Keratinocyte (primary cell): ENCODE data around the gene RAPGEF4. TPM values are rescaled to one million over a fixed set of nuclear protein-coding genes. Genes with fewer than 3 reads are reported as not detected.

ENCODE experiments used
- DNase-seq: peaks from one replicate; pipeline ENCODE4 v3.0.0-alpha.2; 2011; ENCODE audit warnings: low read depth, missing footprints, low spot score
- FAIRE-seq: peaks from 2 replicates; lab custom pipeline; 2011; peaks lifted over from hg19 to GRCh38; lab: Jason Lieb, UNC
- H2AFZ ChIP-seq: 2 replicates; pipeline ENCODE4 v1.6.0; 2012; ENCODE audit warnings: low read length, control low read depth, inconsistent platforms; ENCODE audit not compliant: control insufficient read depth
- H3K27ac ChIP-seq: 2 replicates; pipeline ENCODE4 v1.5.1; 2011; ENCODE audit warnings: low read length; ENCODE audit not compliant: control insufficient read depth, insufficient read depth
- H3K27me3 ChIP-seq: 3 replicates; pipeline ENCODE4 v1.6.0; 2011; ENCODE audit warnings: low read length; ENCODE audit not compliant: control insufficient read depth, insufficient read depth; ENCODE audit errors: extremely low read depth
- H3K36me3 ChIP-seq, 2 experiments: 2 replicates in 1 of 2; 3 replicates in 1 of 2; pipeline ENCODE4 v1.5.1; 2011; ENCODE audit warnings: low read length in 2 of 2, mild to moderate bottlenecking in 1 of 2; ENCODE audit not compliant: control insufficient read depth in 2 of 2, insufficient read depth in 2 of 2; ENCODE audit errors: extremely low read depth in 1 of 2
- H3K4me1 ChIP-seq: 3 replicates; pipeline ENCODE4 v1.5.1; 2011; ENCODE audit warnings: low read length; ENCODE audit not compliant: control insufficient read depth, insufficient read depth; ENCODE audit errors: extremely low read depth
- H3K4me2 ChIP-seq: 3 replicates; pipeline ENCODE4 v1.6.0; 2011; ENCODE audit warnings: low read depth, low read length; ENCODE audit not compliant: control insufficient read depth, insufficient read depth; ENCODE audit errors: extremely low read depth
- H3K4me3 ChIP-seq, 3 experiments: fragments of 200-600 bp in 1 of 3; sonication (generic) in 1 of 3; 2 replicates in 2 of 3; 3 replicates in 1 of 3; pipeline ENCODE4 v1.5.1; 2011 to 2016; ENCODE audit warnings: low read length in 3 of 3, mild to moderate bottlenecking in 3 of 3, control low read depth in 2 of 3, inconsistent platforms in 1 of 3, low read depth in 1 of 3, mixed read lengths in 1 of 3, mixed run types in 1 of 3, moderate library complexity in 1 of 3; ENCODE audit not compliant: control insufficient read depth in 2 of 3, insufficient read depth in 2 of 3; ENCODE audit errors: extremely low read depth in 1 of 3
- H3K79me2 ChIP-seq: 2 replicates; pipeline ENCODE4 v1.6.0; 2012; ENCODE audit warnings: low read length; ENCODE audit not compliant: control insufficient read depth, insufficient read depth
- H3K9ac ChIP-seq: 3 replicates; pipeline ENCODE4 v1.6.0; 2011; ENCODE audit warnings: low read length; ENCODE audit not compliant: control insufficient read depth, insufficient read depth; ENCODE audit errors: extremely low read depth
- H3K9me1 ChIP-seq: 3 replicates; pipeline ENCODE4 v1.6.0; 2011; ENCODE audit warnings: low read length; ENCODE audit not compliant: control insufficient read depth, insufficient read depth; ENCODE audit errors: extremely low read depth
- H3K9me3 ChIP-seq: 2 replicates; pipeline ENCODE4 v1.5.1; 2012; ENCODE audit warnings: low read depth, low read length; ENCODE audit not compliant: control insufficient read depth
- H4K20me1 ChIP-seq: 3 replicates; pipeline ENCODE4 v1.6.0; 2011; ENCODE audit warnings: low read length; ENCODE audit not compliant: control insufficient read depth, insufficient read depth; ENCODE audit errors: extremely low read depth
- CTCF ChIP-seq, 3 experiments: IDR thresholded peaks in 1 of 3; conservative IDR thresholded peaks in 1 of 3; optimal IDR thresholded peaks in 1 of 3; 2 replicates in 2 of 3; 3 replicates in 1 of 3; pipeline versions ENCODE3 to v1.5.1; 2011; ENCODE audit warnings: low read length in 3 of 3, mild to moderate bottlenecking in 3 of 3, moderate library complexity in 2 of 3, control low read depth in 1 of 3, inconsistent platforms in 1 of 3; ENCODE audit not compliant: insufficient read depth in 2 of 3; ENCODE audit errors: extremely low read depth in 1 of 3
- EZH2 ChIP-seq: IDR thresholded peaks from one replicate; pipeline ENCODE4 v1.6.1; 2012; ENCODE audit warnings: inconsistent platforms, mild to moderate bottlenecking, low read length, moderate library complexity
- dilution Hi-C: fragments of 300-500 bp; cut with MboI; formaldehyde crosslinking; loops from one replicate; pipeline ENCODE4 v1.7.0; 2020; ENCODE audit warnings: low sequenced_read_pairs; ENCODE audit not compliant: extremely low pct_ligation_motif_present
- polyA plus RNA-seq, 5 experiments: library from polyadenylated mRNA; depleted of rRNA in 3 of 5; stranded (reverse) in 3 of 5; stranded (forward) in 1 of 5; unstranded in 1 of 5; fragments of >200 nt; gene quantifications; 1 replicate in 1 of 5; 2 replicates in 3 of 5; 3 replicates in 1 of 5; pipeline versions ENCODE4 v1.2.1 to v1.2.3, GENCODE V29; 2011 to 2012; ENCODE audit warnings: missing spikeins in 2 of 5, low read depth in 1 of 5, low replicate concordance in 1 of 5

Gene RAPGEF4
- polyA plus RNA-seq, 1 donor (not counting 4 experiments of a cell fraction or from before 2014, with no cell fraction given), result 1.6 TPM

- no peak overlapping the region for H3K9ac ChIP-seq
- H3K4me1 ChIP-seq, result peaks cover 8% of the 10 kb centered on the region
- H3K4me3 ChIP-seq, result no peak overlapping the region
- no peaks in the 10 kb centered on the region for H3K9me1 ChIP-seq
- H3K4me2 ChIP-seq, result no peak overlapping the region
- no peaks in the 10 kb centered on the region for H4K20me1 ChIP-seq
- no peaks in the 10 kb centered on the region for H3K27me3 ChIP-seq
- FAIRE-seq (no peak), DNase-seq (no peak)
- TF ChIP-seq EZH2 (no peak), CTCF (optimal IDR thresholded peaks at IDR 0.05 in 1 of 3, IDR thresholded peaks at IDR 0.05 in 1 of 3, conservative IDR thresholded peaks at IDR 0.05 in 1 of 3; ENCODE audit: extremely low read depth in 1 of 3, insufficient read depth in 2 of 3, low read length in 3 of 3) (no peak)
- H3K79me2 ChIP-seq, result no peaks in the 10 kb centered on the region
- dilution Hi-C loops, result no loop called here
- no peaks in the 10 kb centered on the region for H3K9me3 ChIP-seq
- H3K36me3 ChIP-seq, result no peaks in the 10 kb centered on the region
- no peak overlapping the region for H2AFZ ChIP-seq
- no peak overlapping the region for H3K27ac ChIP-seq
These were observed 9.4 kb upstream of the RAPGEF4 start for GRCh38 chr2:172726172-172726735.

GRCh38 chr2:172730411-172730810, 5.2 kb upstream of the RAPGEF4 start:
- H2AFZ ChIP-seq, result no peak overlapping the region
- no peak for FAIRE-seq
- H3K4me3 ChIP-seq, result no peak overlapping the region
- no peak overlapping the region for H3K27ac ChIP-seq
- no peaks in the 10 kb centered on the region for H3K9me1 ChIP-seq
- no peak for DNase-seq
- H3K36me3 ChIP-seq, result no peaks in the 10 kb centered on the region
- H3K4me1 ChIP-seq, result peaks cover 3% of the 10 kb centered on the region
- H3K79me2 ChIP-seq, result no peaks in the 10 kb centered on the region
- no peaks in the 10 kb centered on the region for H3K9me3 ChIP-seq
- no peak for TF ChIP-seq EZH2
- TF ChIP-seq CTCF (optimal IDR thresholded peaks at IDR 0.05 in 1 of 3, IDR thresholded peaks at IDR 0.05 in 1 of 3, conservative IDR thresholded peaks at IDR 0.05 in 1 of 3; ENCODE audit: extremely low read depth in 1 of 3, insufficient read depth in 2 of 3, low read length in 3 of 3), result no peak
- no peak overlapping the region for H3K9ac ChIP-seq
- H3K27me3 ChIP-seq, result no peaks in the 10 kb centered on the region
- no peak overlapping the region for H3K4me2 ChIP-seq
- dilution Hi-C loops, result no loop called here
- H4K20me1 ChIP-seq, result no peaks in the 10 kb centered on the region
